ENCODE results near the gene EEF1E1. TPM values are rescaled to one million over a fixed set of nuclear protein-coding genes. Genes with fewer than 3 reads are reported as not detected.
"Not testable (repeated sequence)": the region's sequence is repeated elsewhere in the genome, so short reads cannot be mapped to it uniquely, and the experiment has no call there.

Gene EEF1E1
- total and polyA plus RNA-seq, 2 donors (not counting 1 experiment from before 2014, with no cell fraction given): 38.1 to 50.7 TPM

DNA sequence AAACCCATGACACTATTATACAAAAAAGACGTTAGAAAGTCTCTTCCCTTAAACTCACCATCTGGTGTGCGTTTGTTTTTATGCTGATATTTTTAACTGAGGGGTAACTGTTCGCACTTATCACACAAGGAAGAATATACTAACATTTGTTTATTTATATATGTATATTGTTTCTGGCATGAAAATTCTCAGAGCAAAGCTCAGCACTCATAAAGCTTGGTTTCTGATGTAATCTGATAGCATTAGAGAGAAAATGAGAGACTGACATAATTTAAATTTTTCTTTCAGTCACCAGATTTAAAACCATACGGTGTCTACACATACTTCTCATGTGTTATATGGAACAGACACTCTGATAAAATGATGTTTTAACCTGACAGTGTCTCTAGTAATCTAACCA lies 45.1 kb downstream of the EEF1E1 start:
- H3K36me3 ChIP-seq (ENCODE audit: control insufficient read depth, insufficient read depth, low read length): no peaks in the 10 kb centered on the region
- no peak overlapping the region for H3K9ac ChIP-seq (ENCODE audit: insufficient read depth, low read length)
- peak in 1 of 2 donors; percentile 53 for DNase-seq (ENCODE audit: low read depth in 2 of 2)
- no peaks in the 10 kb centered on the region for H3K4me1 ChIP-seq (ENCODE audit: control insufficient read depth, extremely low read depth, insufficient read depth, low read length)
- H2AFZ ChIP-seq (ENCODE audit: low read length): no peak overlapping the region
- H3K4me2 ChIP-seq (ENCODE audit: extremely low read depth, insufficient read depth, low read length): no peak overlapping the region
- TF ChIP-seq, protein P1, sequence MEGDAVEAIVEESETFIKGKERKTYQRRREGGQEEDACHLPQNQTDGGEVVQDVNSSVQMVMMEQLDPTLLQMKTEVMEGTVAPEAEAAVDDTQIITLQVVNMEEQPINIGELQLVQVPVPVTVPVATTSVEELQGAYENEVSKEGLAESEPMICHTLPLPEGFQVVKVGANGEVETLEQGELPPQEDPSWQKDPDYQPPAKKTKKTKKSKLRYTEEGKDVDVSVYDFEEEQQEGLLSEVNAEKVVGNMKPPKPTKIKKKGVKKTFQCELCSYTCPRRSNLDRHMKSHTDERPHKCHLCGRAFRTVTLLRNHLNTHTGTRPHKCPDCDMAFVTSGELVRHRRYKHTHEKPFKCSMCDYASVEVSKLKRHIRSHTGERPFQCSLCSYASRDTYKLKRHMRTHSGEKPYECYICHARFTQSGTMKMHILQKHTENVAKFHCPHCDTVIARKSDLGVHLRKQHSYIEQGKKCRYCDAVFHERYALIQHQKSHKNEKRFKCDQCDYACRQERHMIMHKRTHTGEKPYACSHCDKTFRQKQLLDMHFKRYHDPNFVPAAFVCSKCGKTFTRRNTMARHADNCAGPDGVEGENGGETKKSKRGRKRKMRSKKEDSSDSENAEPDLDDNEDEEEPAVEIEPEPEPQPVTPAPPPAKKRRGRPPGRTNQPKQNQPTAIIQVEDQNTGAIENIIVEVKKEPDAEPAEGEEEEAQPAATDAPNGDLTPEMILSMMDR (conservative IDR thresholded peaks at IDR 0.05 in 1 of 2, IDR thresholded peaks at IDR 0.05 in 1 of 2; ENCODE audit: low read depth in 1 of 2, low read length in 2 of 2): no peak
- TF ChIP-seq EZH2 (IDR thresholded peaks at IDR 0.05; ENCODE audit: low read length, missing control alignments): no peak
- H3K27ac ChIP-seq (ENCODE audit: insufficient read depth, low read length): no peak overlapping the region
- H4K20me1 ChIP-seq (ENCODE audit: control insufficient read depth, extremely low read depth, insufficient read depth, low read length): no peaks in the 10 kb centered on the region
- H3K4me3 ChIP-seq (replicated peaks in 1 of 4; ENCODE audit: control extremely low read depth in 1 of 4, insufficient read depth in 1 of 4, low read depth in 3 of 4, low read length in 4 of 4): no peak overlapping the region
- H3K27me3 ChIP-seq (ENCODE audit: control insufficient read depth, insufficient read depth, low read length): no peaks in the 10 kb centered on the region
- no peaks in the 10 kb centered on the region for H3K79me2 ChIP-seq (ENCODE audit: control insufficient read depth, insufficient read depth, low read length)
- no peaks in the 10 kb centered on the region for H3K9me3 ChIP-seq (ENCODE audit: control insufficient read depth, insufficient read depth, low read depth, low read length)

DNA sequence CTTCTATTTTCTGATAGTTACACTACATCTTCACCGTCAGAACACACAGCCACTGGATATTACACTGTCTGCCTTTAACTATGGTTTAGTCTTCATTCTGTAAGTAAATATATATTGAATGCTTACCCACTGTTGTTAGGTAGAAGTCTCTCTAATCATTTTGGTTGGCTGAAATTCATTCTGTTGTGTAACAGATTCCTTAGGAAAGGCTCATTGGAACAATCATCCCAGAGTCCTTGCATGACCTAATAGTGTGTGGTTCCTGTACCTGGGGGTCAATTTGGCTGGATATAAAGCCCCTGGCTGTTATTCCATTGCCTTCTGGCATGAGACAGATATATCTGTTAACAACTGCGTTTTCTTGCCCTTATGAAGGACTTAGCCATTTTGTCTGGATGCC lies 48.1 kb downstream of the EEF1E1 start:
- Histone ChIP-seq H3K36me3 (ENCODE audit: control insufficient read depth, insufficient read depth, low read length) (no peaks in the 10 kb centered on the region), H3K4me1 (ENCODE audit: control insufficient read depth, extremely low read depth, insufficient read depth, low read length) (no peaks in the 10 kb centered on the region), H2AFZ (ENCODE audit: low read length) (no peak overlapping the region), H3K79me2 (ENCODE audit: control insufficient read depth, insufficient read depth, low read length) (no peaks in the 10 kb centered on the region), H4K20me1 (ENCODE audit: control insufficient read depth, extremely low read depth, insufficient read depth, low read length) (no peaks in the 10 kb centered on the region), H3K27me3 (ENCODE audit: control insufficient read depth, insufficient read depth, low read length) (no peaks in the 10 kb centered on the region), H3K9ac (ENCODE audit: insufficient read depth, low read length) (no peak overlapping the region), H3K9me3 (ENCODE audit: control insufficient read depth, insufficient read depth, low read depth, low read length) (no peaks in the 10 kb centered on the region), H3K4me2 (ENCODE audit: extremely low read depth, insufficient read depth, low read length) (no peak overlapping the region), H3K27ac (ENCODE audit: insufficient read depth, low read length) (no peak overlapping the region), H3K4me3 (replicated peaks in 1 of 4; ENCODE audit: control extremely low read depth in 1 of 4, insufficient read depth in 1 of 4, low read depth in 3 of 4, low read length in 4 of 4) (no peak overlapping the region)
- peak in 1 of 2 donors; percentile 39 for DNase-seq (ENCODE audit: low read depth in 2 of 2)
- no peak for TF ChIP-seq EZH2 (IDR thresholded peaks at IDR 0.05; ENCODE audit: low read length, missing control alignments)
- TF ChIP-seq, protein P1 (conservative IDR thresholded peaks at IDR 0.05 in 1 of 2, IDR thresholded peaks at IDR 0.05 in 1 of 2; ENCODE audit: low read depth in 1 of 2, low read length in 2 of 2): no peak

DNA sequence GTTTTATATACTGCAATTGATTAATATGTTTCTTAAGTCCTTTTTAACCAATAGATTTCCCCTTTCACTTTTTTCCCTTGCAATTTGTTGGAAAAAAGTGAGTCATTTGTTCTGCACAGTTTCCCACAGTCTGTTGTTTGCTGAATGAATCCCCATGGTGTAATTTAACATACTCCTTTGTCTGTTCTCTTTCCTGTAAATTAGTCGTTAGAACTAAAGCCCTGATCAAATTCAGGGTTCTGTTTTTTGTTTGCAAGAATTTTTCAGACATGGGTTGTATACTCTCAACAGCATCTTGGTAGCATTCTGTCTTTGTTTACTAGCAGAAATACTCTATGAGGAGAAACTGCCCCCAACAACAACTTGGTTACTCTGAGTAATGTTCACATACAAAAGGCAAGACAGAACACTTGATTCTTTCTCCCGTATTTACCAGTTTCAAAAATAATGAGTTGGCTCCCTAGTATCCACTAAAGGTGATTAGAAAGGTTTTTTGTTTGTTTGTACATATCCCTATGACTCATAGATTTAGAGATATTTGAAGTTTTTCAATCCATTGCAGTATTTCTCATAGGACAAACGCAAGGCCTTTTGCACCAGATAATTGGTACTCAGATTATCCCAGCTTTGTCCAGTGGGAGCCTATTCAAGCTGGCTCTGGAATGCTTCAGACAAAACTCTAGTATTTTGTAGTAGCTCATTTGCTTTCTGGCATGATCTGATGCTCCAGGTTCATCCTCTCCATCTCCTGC lies 54.6 kb downstream of the EEF1E1 start:
- Histone ChIP-seq H3K9ac (ENCODE audit: insufficient read depth, low read length) (no peak overlapping the region), H2AFZ (ENCODE audit: low read length) (no peak overlapping the region), H4K20me1 (ENCODE audit: control insufficient read depth, extremely low read depth, insufficient read depth, low read length) (no peaks in the 10 kb centered on the region), H3K4me1 (ENCODE audit: control insufficient read depth, extremely low read depth, insufficient read depth, low read length) (no peaks in the 10 kb centered on the region), H3K36me3 (ENCODE audit: control insufficient read depth, insufficient read depth, low read length) (no peaks in the 10 kb centered on the region), H3K79me2 (ENCODE audit: control insufficient read depth, insufficient read depth, low read length) (no peaks in the 10 kb centered on the region), H3K4me2 (ENCODE audit: extremely low read depth, insufficient read depth, low read length) (no peak overlapping the region), H3K27ac (ENCODE audit: insufficient read depth, low read length) (no peak overlapping the region), H3K4me3 (replicated peaks in 1 of 4; ENCODE audit: control extremely low read depth in 1 of 4, insufficient read depth in 1 of 4, low read depth in 3 of 4, low read length in 4 of 4) (no peak overlapping the region), H3K9me3 (ENCODE audit: control insufficient read depth, insufficient read depth, low read depth, low read length) (no peaks in the 10 kb centered on the region), H3K27me3 (ENCODE audit: control insufficient read depth, insufficient read depth, low read length) (no peaks in the 10 kb centered on the region)
- peak; percentile 42 to 55 for DNase-seq (ENCODE audit: low read depth in 2 of 2)
- no peak for TF ChIP-seq EZH2 (IDR thresholded peaks at IDR 0.05; ENCODE audit: low read length, missing control alignments)
- TF ChIP-seq, protein P1 (conservative IDR thresholded peaks at IDR 0.05 in 1 of 2, IDR thresholded peaks at IDR 0.05 in 1 of 2; ENCODE audit: low read depth in 1 of 2, low read length in 2 of 2): no peak

DNA sequence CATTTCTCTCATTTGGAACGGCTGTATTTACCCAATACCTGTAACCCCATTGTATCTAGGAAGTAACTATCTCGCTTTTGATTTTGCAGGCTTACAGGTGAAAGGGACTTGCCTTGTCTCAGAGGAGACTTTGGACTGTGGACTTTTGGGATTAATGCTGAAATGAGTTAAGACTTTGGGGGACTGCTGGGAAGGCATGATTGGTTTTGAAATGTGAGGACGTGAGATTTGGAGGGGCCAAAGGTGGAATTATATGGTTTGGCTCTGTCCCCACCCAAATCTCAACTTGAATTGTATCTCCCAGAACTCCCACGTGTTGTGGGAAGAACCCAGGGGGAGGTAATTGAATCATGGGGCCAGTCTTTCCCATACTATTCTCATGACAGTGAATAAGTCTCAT lies 56.6 kb downstream of the EEF1E1 start:
- H3K4me1 ChIP-seq (ENCODE audit: control insufficient read depth, extremely low read depth, insufficient read depth, low read length); H2AFZ ChIP-seq (ENCODE audit: low read length); H3K4me3 ChIP-seq (replicated peaks in 1 of 4; ENCODE audit: control extremely low read depth in 1 of 4, insufficient read depth in 1 of 4, low read depth in 3 of 4, low read length in 4 of 4); DNase-seq (ENCODE audit: low read depth in 2 of 2); H3K27me3 ChIP-seq (ENCODE audit: control insufficient read depth, insufficient read depth, low read length); H3K79me2 ChIP-seq (ENCODE audit: control insufficient read depth, insufficient read depth, low read length); H4K20me1 ChIP-seq (ENCODE audit: control insufficient read depth, extremely low read depth, insufficient read depth, low read length); H3K27ac ChIP-seq (ENCODE audit: insufficient read depth, low read length); H3K9ac ChIP-seq (ENCODE audit: insufficient read depth, low read length); H3K4me2 ChIP-seq (ENCODE audit: extremely low read depth, insufficient read depth, low read length); H3K9me3 ChIP-seq (ENCODE audit: control insufficient read depth, insufficient read depth, low read depth, low read length); H3K36me3 ChIP-seq (ENCODE audit: control insufficient read depth, insufficient read depth, low read length): not testable (repeated sequence)

All from fibroblast of lung (primary cell).